ENCODE measurements around the gene SERINC3. TPM values are rescaled to one million over a fixed set of nuclear protein-coding genes. Genes with fewer than 3 reads are reported as not detected.

The SERINC3 gene
- total RNA-seq, 1 donor from 2014 or later: 82.8 TPM

DNA sequence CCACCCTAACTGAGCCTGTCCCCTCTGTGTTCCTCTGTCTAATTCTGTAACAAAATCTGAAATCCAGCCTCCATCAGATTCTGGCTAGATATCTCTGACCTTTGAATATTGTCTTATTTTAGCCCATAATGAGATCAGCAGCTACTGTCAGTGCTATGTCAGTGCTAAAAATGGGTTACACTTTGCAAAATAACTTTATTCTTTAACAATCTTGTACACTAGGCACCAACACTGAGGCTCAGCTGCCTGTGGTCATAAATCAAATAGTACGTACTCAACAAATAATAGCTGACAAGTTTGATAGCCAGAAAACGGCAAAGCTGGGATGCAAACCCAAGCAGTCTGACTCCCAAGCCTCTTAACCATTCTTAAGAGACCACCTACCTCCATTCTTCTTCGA is 24.1 kb downstream of the SERINC3 start:
- peaks cover 46% of the 10 kb centered on the region for H3K36me3 Mint-ChIP-seq (ENCODE audit: low read depth, unreplicated experiment)
- H3K9me3 Mint-ChIP-seq (ENCODE audit: unreplicated experiment): no peaks in the 10 kb centered on the region
- no peak for DNase-seq (ENCODE audit: low spot score)
- TF ChIP-seq, protein P1, sequence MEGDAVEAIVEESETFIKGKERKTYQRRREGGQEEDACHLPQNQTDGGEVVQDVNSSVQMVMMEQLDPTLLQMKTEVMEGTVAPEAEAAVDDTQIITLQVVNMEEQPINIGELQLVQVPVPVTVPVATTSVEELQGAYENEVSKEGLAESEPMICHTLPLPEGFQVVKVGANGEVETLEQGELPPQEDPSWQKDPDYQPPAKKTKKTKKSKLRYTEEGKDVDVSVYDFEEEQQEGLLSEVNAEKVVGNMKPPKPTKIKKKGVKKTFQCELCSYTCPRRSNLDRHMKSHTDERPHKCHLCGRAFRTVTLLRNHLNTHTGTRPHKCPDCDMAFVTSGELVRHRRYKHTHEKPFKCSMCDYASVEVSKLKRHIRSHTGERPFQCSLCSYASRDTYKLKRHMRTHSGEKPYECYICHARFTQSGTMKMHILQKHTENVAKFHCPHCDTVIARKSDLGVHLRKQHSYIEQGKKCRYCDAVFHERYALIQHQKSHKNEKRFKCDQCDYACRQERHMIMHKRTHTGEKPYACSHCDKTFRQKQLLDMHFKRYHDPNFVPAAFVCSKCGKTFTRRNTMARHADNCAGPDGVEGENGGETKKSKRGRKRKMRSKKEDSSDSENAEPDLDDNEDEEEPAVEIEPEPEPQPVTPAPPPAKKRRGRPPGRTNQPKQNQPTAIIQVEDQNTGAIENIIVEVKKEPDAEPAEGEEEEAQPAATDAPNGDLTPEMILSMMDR (IDR thresholded peaks at IDR 0.05; ENCODE audit: unreplicated experiment): no peak
- H3K4me1 Mint-ChIP-seq (ENCODE audit: unreplicated experiment): no peaks in the 10 kb centered on the region
- H3K4me3 Mint-ChIP-seq (ENCODE audit: unreplicated experiment): no peak overlapping the region
- peaks cover 2% of the 10 kb centered on the region for H3K27me3 Mint-ChIP-seq (ENCODE audit: unreplicated experiment)
- H3K27ac Mint-ChIP-seq (ENCODE audit: unreplicated experiment): no peak overlapping the region

GRCh38 chr20:44496976-44497375 is 24.9 kb downstream of the SERINC3 start:
- Mint-ChIP-seq H3K36me3 (ENCODE audit: low read depth, unreplicated experiment) (peaks cover 44% of the 10 kb centered on the region), H3K4me3 (ENCODE audit: unreplicated experiment) (no peak overlapping the region), H3K27ac (ENCODE audit: unreplicated experiment) (no peak overlapping the region), H3K4me1 (ENCODE audit: unreplicated experiment) (no peaks in the 10 kb centered on the region), H3K9me3 (ENCODE audit: unreplicated experiment) (no peaks in the 10 kb centered on the region), H3K27me3 (ENCODE audit: unreplicated experiment) (peaks cover 2% of the 10 kb centered on the region)
- TF ChIP-seq, protein P1 (IDR thresholded peaks at IDR 0.05; ENCODE audit: unreplicated experiment): no peak
- DNase-seq (ENCODE audit: low spot score): no peak

DNA sequence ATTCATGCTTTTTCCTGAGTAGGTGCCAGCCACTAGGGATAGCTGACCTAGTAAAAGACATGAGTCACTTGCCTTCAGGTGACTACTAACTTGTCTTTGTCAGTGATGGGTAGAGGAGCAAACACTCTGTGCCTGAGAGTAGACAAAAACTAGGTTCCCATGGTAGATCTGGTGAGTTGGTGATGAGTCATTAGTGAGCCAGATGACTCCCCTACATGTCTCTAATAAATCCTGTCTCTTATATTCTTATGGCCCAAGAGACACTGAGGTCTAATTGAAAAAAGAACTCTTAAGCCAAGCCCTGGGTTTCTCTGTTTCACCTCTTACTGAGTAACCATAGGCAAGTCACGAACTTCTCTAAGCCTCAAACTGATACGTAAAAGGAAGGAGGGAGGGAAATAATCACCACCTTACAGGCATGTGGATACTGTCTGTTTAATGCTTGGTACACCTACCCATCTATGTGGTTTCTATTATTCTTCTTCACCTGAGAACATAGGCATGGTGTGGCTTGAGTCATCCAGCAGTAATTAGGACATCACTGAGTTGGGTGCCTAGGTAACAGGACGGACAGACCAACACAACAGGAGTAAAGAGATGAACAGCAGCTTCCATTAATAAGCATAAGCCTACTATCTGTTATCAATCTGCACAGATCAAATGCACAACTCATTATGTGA is 25.9 kb downstream of the SERINC3 start:
- Mint-ChIP-seq H3K36me3 (ENCODE audit: low read depth, unreplicated experiment) (peaks cover 46% of the 10 kb centered on the region), H3K27ac (ENCODE audit: unreplicated experiment) (no peak overlapping the region), H3K27me3 (ENCODE audit: unreplicated experiment) (peaks cover 2% of the 10 kb centered on the region), H3K4me1 (ENCODE audit: unreplicated experiment) (no peaks in the 10 kb centered on the region), H3K4me3 (ENCODE audit: unreplicated experiment) (no peak overlapping the region), H3K9me3 (ENCODE audit: unreplicated experiment) (no peaks in the 10 kb centered on the region)
- no peak for DNase-seq (ENCODE audit: low spot score)
- TF ChIP-seq, protein P1 (IDR thresholded peaks at IDR 0.05; ENCODE audit: unreplicated experiment): no peak

DNA sequence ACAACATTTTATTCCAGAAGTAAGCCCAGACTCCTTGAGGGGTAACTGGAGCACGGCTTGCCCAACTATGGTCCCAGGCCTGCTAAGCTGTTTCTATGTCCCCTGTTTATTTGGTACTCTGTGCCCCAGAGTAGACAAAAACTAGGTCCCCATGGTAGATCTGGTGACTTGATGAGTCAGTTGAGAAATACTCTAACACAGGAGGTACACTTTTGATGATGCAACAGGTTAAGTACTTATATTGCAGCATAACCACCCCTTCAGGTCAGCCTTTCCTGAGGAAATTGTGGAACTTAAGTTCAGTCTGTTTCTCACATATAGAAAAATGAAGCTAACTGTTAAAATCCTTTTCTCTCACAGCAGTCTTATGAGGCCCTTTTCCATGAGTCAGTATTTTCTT is 26.6 kb downstream of the SERINC3 start:
- Mint-ChIP-seq H3K4me1 (ENCODE audit: unreplicated experiment) (no peaks in the 10 kb centered on the region), H3K36me3 (ENCODE audit: low read depth, unreplicated experiment) (peaks cover 42% of the 10 kb centered on the region), H3K27ac (ENCODE audit: unreplicated experiment) (no peak overlapping the region), H3K9me3 (ENCODE audit: unreplicated experiment) (no peaks in the 10 kb centered on the region), H3K27me3 (ENCODE audit: unreplicated experiment) (peaks cover 2% of the 10 kb centered on the region), H3K4me3 (ENCODE audit: unreplicated experiment) (no peak overlapping the region)
- TF ChIP-seq, protein P1 (IDR thresholded peaks at IDR 0.05; ENCODE audit: unreplicated experiment): no peak
- DNase-seq (ENCODE audit: low spot score): no peak

DNA sequence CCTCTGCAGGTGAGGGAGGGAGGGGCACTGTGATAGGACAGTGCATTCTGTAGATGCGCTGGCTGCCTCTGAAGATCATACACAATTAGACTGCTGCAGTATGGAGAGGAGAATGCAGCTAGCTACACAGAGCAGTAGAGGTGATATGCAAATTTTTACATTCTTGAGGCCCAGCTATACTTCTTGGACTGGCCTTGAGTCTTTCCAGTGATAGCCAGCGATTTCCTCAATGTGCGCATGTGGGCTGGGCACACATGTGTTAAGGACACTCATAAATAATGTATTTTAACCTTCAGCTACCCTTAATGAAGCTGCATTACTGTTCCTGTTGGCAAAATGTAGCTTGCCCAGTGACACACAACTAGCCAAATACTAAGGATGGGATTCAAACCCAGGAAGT is 27.2 kb downstream of the SERINC3 start:
- Mint-ChIP-seq H3K9me3 (ENCODE audit: unreplicated experiment) (no peaks in the 10 kb centered on the region), H3K4me3 (ENCODE audit: unreplicated experiment) (no peak overlapping the region), H3K27ac (ENCODE audit: unreplicated experiment) (no peak overlapping the region), H3K4me1 (ENCODE audit: unreplicated experiment) (no peaks in the 10 kb centered on the region), H3K36me3 (ENCODE audit: low read depth, unreplicated experiment) (peaks cover 44% of the 10 kb centered on the region), H3K27me3 (ENCODE audit: unreplicated experiment) (peaks cover 2% of the 10 kb centered on the region)
- TF ChIP-seq, protein P1 (IDR thresholded peaks at IDR 0.05; ENCODE audit: unreplicated experiment): no peak
- no peak for DNase-seq (ENCODE audit: low spot score)

Data from endothelial cell (in vitro differentiated cells).